Stimulated activated naive CD8-positive, alpha-beta T cell treated with anti-CD3 and anti-CD28 coated beads, Interleukin-15, Interleukin-2, amounts not matched to agents 100 ng/mL and 50 ng/mL, for 24 hours (primary cell): Measurements from ENCODE around the gene DLG2.

Experiments used
- H3K27ac Mint-ChIP-seq: one replicate; pipeline ENCODE4 v1.8.0; 2021; ENCODE audit warnings: mild to moderate bottlenecking, mixed read lengths
- H3K27me3 Mint-ChIP-seq: one replicate; pipeline ENCODE4 v1.8.0; 2021; ENCODE audit warnings: mixed read lengths
- H3K36me3 Mint-ChIP-seq: one replicate; pipeline ENCODE4 v1.8.0; 2021; ENCODE audit warnings: low read depth, mixed read lengths
- H3K4me1 Mint-ChIP-seq: one replicate; pipeline ENCODE4 v1.8.0; 2021; ENCODE audit warnings: low read depth, mixed read lengths
- H3K4me3 Mint-ChIP-seq: one replicate; pipeline ENCODE4 v1.8.0; 2021; ENCODE audit warnings: mild to moderate bottlenecking, mixed read lengths
- H3K9me3 Mint-ChIP-seq: one replicate; pipeline ENCODE4 v1.8.0; 2021; ENCODE audit warnings: mixed read lengths

DLG2 gene

DNA sequence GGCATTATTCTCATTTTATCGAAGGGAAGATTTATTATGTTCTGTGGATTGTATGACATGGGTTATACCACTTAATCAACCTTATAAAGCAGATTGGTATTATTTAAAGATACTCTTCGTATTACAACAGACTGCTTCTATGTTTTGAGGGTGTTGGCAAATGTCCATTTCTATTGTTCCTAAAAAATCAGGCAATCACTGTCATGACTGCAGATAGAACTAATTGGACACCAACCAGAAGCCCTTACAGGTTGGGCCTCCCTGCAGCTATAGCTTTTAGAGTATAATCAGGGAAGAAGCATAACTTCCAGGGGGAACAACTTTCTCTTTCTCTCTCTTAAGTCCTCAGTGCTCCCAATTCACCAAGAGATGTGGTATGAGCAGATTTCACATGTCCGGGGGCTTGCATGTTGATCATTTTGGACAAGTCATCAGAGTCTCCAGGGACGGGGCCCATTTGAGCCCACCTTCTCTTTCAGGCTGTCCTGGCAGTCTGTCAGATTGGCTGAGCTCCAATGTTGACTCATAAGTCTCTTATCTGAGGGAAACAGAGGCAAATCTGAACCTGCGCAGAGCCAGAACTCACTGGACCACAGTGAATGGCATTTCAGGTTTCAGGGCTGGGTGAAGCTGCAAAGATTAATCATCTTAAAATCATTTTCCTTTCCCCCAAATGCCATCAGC is 2077.0 kb downstream of the DLG2 start:
- peaks cover 4% of the 10 kb centered on the region for H3K9me3 Mint-ChIP-seq
- H3K27me3 Mint-ChIP-seq, result peaks cover 16% of the 10 kb centered on the region
- H3K4me3 Mint-ChIP-seq, result no peak overlapping the region
- no peaks in the 10 kb centered on the region for H3K4me1 Mint-ChIP-seq
- no peak overlapping the region for H3K27ac Mint-ChIP-seq
- H3K36me3 Mint-ChIP-seq, result no peaks in the 10 kb centered on the region

DNA sequence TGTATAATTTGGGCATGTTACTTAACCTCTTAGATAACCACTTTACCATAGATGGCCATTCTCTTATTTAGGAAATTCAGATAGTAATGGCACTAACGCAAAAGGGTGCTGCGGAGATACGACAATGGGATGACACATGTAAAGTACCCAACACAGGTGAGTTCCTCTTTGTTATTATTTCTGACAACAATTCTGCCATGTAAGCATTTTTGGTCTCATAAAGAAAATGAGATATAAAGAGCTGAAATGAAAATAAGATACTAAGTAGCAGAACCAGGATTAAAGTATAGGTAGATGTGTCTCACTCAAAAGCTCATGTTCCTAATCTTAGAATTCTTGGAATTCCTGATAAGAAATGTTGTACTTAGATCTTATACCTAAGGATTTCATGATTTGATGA is 2080.8 kb downstream of the DLG2 start:
- peaks cover 7% of the 10 kb centered on the region for H3K9me3 Mint-ChIP-seq
- peaks cover 23% of the 10 kb centered on the region for H3K4me1 Mint-ChIP-seq
- H3K27ac Mint-ChIP-seq, result no peak overlapping the region
- no peaks in the 10 kb centered on the region for H3K36me3 Mint-ChIP-seq
- H3K4me3 Mint-ChIP-seq, result no peak overlapping the region
- peaks cover 21% of the 10 kb centered on the region for H3K27me3 Mint-ChIP-seq

DNA sequence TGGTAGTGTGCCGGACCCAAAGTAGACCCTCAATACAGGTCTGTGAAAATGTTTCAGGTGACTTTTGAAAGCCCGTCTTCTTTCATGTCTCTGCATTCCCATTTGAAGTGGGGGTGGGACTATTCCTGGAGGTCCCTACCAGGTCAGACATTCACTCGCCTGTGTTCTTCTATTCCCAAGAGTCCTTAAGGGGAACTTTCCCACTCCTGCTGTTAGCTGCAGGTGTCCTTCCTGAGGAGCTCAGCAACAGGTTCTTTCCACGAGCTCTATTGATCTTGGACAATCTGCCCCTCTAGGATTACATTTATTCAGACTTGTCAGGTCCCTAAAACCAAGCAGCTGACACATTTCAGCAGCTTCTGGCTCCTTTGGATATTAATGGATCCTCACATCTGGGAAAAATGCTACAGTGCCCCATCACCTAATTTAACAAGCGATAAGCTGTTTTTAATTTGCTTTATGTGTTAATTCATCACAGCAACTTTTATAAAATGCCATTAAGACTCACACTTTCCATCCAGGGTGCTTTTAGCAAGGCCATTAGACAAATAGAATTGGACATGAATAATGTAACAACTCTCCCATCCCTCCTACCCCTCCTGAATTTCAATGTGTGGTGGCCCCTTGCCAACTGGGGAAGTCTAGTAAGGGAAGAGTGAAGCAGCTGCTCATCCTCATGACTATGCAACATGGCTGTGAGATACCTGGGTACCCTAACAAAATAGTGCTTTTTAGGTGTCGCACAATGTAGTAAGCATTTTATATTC is 2081.5 kb downstream of the DLG2 start:
- peaks cover 23% of the 10 kb centered on the region for H3K4me1 Mint-ChIP-seq
- H3K4me3 Mint-ChIP-seq, result no peak overlapping the region
- peaks cover 7% of the 10 kb centered on the region for H3K9me3 Mint-ChIP-seq
- no peak overlapping the region for H3K27ac Mint-ChIP-seq
- H3K36me3 Mint-ChIP-seq, result no peaks in the 10 kb centered on the region
- peaks cover 26% of the 10 kb centered on the region for H3K27me3 Mint-ChIP-seq

DNA sequence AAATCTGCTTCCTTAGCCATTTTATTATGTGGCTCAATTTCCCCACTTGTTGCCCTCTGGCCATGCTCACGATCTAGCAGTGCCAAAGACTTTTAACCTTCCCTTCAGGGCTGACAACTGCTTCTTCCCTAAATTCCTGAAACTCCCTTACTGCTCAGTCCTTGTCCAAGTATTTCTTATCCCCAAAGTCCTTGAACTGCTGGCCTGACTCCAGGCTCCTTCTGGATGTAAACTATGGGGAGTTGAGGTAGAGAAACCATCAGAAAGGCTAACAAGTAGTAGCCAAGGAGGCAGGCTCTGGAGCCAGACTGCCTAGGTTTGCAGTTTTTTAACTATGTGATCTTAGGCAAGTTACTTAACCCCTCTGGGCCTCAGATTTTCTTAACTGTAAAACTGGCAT is 2082.3 kb downstream of the DLG2 start:
- Mint-ChIP-seq H3K27ac (no peak overlapping the region), H3K9me3 (peaks cover 7% of the 10 kb centered on the region), H3K4me3 (no peak overlapping the region), H3K4me1 (peaks cover 23% of the 10 kb centered on the region), H3K36me3 (no peaks in the 10 kb centered on the region), H3K27me3 (peaks cover 26% of the 10 kb centered on the region)

DNA sequence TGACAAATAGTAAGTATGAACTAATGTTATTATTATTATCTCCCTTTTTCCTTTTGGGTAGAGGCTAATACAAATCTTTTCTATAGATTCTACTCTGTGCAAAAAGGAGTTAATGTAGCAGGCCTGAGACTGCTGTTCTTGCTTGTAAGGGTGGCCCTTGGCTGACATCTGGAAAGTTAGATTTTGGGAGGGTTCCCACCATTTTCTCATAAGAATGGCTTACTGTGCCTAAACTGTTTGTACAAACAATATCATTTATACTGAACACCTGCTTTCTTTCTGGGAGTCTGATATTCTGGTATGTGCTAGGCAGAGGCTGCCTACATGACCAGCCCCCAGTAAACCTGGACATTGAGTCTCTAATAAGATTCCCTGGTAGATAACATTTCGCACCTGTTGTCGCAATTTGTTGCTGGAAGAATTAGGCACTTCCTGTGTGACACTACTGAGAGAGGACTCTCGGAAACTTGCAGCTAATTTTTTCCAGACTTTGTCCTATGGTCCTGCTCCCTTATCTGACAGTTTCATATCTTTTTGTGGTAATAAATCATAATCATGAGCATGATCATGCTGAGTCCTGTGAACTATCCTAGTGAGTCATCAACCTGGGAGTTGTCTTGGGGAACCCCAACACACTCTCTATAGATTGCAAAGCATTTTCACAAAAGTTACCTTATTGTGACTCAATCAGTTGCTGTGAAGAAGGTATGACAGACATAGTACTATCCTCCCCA is 2083.3 kb downstream of the DLG2 start:
- Mint-ChIP-seq H3K4me1 (peaks cover 23% of the 10 kb centered on the region), H3K27me3 (peaks cover 26% of the 10 kb centered on the region), H3K4me3 (no peak overlapping the region)

DNA sequence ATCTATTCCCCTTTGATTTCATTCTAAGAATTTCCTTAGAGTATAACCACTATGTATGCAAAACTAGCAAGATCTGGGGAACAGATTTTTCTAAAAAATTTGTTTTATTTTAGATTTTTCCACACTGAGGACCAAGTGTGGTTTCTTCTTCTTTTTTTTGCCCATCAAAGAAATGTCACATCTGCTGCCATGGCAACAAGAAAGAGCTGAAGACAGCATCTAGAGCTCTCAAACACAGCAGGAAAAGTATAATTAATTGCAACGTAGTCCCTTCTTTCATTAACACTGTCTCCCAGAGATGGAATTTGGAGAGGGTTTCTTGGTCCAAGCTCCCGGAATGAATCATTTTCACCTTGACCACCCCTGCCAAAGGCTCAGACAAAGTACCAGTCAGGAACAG is 2084.3 kb downstream of the DLG2 start:
- Mint-ChIP-seq H3K4me1 (peaks cover 23% of the 10 kb centered on the region), H3K9me3 (peaks cover 4% of the 10 kb centered on the region), H3K4me3 (no peak overlapping the region), H3K27me3 (peaks cover 21% of the 10 kb centered on the region), H3K36me3 (no peaks in the 10 kb centered on the region), H3K27ac (no peak overlapping the region)

More for the DNA sequence above, 2083.3 kb downstream of the DLG2 start:
- peaks cover 7% of the 10 kb centered on the region for H3K9me3 Mint-ChIP-seq
- H3K36me3 Mint-ChIP-seq, result no peaks in the 10 kb centered on the region
- peak overlapping the region; percentile 17 for H3K27ac Mint-ChIP-seq

DNA sequence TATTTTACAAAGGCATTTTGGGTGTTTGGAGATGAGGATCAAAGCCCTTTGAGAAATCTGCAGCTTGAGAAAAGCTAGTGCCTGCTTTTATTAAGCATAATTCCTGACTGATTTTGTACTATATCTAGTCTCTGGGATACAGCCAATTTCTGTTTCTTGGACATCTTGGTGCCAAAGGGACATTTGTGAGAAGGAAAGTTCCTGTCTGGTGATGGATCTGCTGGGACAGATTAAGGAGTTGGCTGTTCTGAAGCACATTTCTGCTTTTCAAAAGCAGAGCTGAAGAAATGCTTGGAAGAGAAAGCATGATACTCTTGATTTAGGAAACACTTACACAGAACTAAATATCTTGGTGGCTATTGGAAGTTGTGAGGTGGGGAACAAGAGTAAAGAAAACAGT is 2086.4 kb downstream of the DLG2 start:
- H3K4me1 Mint-ChIP-seq, result peaks cover 23% of the 10 kb centered on the region
- H3K36me3 Mint-ChIP-seq, result no peaks in the 10 kb centered on the region
- H3K27ac Mint-ChIP-seq, result no peak overlapping the region

DNA sequence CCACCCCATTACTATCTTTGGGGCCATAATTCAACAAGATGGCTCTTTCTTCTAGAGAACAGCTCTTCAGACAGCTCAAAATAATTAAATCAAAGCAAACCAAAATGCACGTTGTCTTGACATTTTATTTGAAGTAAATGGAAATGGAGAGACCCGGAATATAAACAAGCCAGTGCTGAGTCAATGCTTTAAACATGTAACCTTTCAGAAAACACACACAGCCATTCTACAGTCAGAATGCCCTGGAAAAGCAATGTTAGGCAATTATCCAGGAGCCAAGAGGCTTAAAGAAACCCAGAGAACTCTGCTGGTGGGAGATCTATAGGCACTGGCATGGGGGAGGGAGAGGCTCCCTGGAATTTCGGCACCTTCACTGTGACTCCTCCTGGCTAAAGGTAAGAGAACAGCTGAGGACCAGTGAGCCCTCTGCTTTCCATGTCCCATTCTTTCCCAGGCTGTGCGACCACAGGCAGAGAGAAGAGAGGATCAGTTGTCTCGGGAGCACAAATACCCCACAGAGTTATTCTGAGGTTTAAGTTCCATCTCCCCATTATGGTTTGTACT is 2086.9 kb downstream of the DLG2 start:
- Mint-ChIP-seq H3K36me3 (no peaks in the 10 kb centered on the region), H3K4me1 (peaks cover 23% of the 10 kb centered on the region), H3K27me3 (peaks cover 17% of the 10 kb centered on the region), H3K27ac (no peak overlapping the region), H3K9me3 (peaks cover 4% of the 10 kb centered on the region), H3K4me3 (no peak overlapping the region)

More for the DNA sequence above, 2086.4 kb downstream of the DLG2 start:
- Mint-ChIP-seq H3K9me3 (peaks cover 4% of the 10 kb centered on the region), H3K27me3 (peaks cover 17% of the 10 kb centered on the region), H3K4me3 (no peak overlapping the region)

DNA sequence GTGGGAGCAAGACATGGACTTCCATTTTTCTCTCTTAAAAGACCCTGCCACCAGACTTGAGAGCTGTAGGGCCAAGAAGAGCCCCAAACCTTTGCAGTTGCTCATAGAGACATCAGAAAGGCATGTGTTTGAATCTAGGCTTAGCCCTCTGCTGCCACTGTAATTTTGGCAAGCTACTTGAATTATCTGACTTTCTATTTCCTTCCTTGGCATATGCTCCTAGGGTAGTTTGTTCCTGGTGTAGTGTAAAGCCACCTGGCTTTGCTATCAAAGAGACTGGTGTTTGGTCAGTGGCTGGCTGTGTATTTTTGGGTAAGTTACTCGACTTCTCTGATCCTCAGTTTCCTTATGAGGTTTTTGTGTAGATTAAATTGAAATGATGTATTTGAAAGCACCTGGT is 2088.9 kb downstream of the DLG2 start:
- H3K4me1 Mint-ChIP-seq, result peaks cover 7% of the 10 kb centered on the region
- H3K9me3 Mint-ChIP-seq, result no peaks in the 10 kb centered on the region
- H3K27ac Mint-ChIP-seq, result no peak overlapping the region
- peaks cover 22% of the 10 kb centered on the region for H3K27me3 Mint-ChIP-seq
- H3K4me3 Mint-ChIP-seq, result no peak overlapping the region
- no peaks in the 10 kb centered on the region for H3K36me3 Mint-ChIP-seq

DNA sequence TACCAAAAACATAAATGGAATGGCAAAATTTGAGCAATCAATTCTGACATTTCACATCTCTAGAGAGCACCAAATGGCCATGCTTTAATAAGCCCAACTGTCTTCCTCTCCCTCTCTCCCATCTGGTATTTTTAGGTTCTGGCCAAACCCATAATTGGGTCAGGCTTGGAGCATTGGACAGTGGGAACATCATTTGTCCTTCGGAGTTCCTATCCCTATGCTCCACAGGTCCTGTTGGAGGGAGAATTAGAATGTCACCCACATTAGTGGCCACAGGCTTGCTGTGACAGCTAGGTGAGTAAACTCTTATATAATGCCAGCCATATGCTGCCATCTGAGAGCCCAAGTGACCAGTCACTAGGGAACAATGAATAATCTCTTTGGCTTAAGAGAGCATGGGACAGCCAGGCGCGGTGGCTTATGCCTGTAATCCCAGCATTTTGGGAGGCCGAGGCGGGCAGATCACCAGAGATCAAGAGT is 2090.0 kb downstream of the DLG2 start:
- no peaks in the 10 kb centered on the region for H3K9me3 Mint-ChIP-seq
- H3K4me1 Mint-ChIP-seq, result no peaks in the 10 kb centered on the region
- H3K27me3 Mint-ChIP-seq, result peaks cover 30% of the 10 kb centered on the region
- no peak overlapping the region for H3K27ac Mint-ChIP-seq
- no peak overlapping the region for H3K4me3 Mint-ChIP-seq
- H3K36me3 Mint-ChIP-seq, result no peaks in the 10 kb centered on the region

DNA sequence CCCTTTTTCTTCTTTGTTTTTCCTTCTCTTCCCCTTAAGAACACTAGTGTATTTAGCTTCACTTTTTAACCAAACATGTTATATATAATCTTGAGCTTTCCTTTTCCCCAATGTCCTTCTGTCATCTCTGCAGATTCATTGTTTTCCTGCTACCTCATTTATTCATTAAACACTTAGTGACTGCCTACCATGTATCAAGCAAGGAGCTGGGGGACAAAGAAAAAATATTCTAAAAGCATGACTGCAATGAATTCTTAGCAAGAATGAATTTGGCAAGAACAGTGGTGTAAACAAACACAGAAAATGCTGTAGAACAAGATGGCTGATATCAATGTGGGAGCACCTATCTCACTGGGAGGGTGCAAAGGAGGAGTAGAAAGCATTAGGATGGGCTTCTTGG is 2094.0 kb downstream of the DLG2 start:
- Mint-ChIP-seq H3K4me1 (no peaks in the 10 kb centered on the region), H3K4me3 (no peak overlapping the region), H3K9me3 (no peaks in the 10 kb centered on the region), H3K36me3 (no peaks in the 10 kb centered on the region), H3K27me3 (peaks cover 26% of the 10 kb centered on the region), H3K27ac (no peak overlapping the region)

DNA sequence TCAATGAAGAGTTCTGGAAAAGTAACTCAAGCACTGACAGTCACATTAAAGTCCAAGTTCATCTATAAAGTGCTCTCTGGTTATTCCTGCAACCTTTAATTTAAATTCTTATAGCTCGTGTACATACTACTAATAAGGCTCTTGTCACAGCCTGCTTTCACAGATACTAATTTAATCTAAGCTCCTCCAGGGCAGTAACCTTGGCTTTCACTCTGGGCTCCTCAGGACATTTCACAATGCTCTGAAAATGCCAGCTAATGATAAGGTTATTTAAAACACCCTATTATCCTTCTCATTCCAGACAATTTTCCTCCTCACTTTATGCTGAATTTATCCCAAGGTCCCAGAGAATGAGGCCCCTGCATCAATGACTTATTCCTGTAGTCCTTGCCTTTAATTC is 2098.3 kb downstream of the DLG2 start:
- H3K27ac Mint-ChIP-seq, result no peak overlapping the region
- H3K9me3 Mint-ChIP-seq, result no peaks in the 10 kb centered on the region
- H3K4me3 Mint-ChIP-seq, result no peak overlapping the region
- no peaks in the 10 kb centered on the region for H3K36me3 Mint-ChIP-seq
- H3K4me1 Mint-ChIP-seq, result no peaks in the 10 kb centered on the region
- peaks cover 26% of the 10 kb centered on the region for H3K27me3 Mint-ChIP-seq

DNA sequence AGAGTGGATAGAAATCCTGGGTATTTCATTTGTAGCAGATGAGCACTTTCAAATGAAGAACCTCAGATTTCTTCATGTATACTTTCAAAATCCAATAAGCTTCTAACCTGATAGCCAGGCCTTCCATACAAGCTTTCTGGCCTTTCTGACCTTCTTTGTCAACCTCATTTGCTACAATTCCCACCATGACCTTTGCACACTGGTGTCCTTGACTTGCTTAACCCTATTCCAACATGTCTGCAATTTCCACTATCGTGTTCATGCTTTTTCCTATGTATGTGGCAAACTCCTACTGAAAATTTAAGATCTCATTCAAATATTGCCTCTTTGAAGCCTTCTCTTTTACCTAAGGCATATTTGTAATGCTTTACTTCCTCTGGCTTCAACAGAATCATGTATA is 2098.9 kb downstream of the DLG2 start:
- Mint-ChIP-seq H3K9me3 (no peaks in the 10 kb centered on the region), H3K4me3 (no peak overlapping the region), H3K27me3 (peaks cover 20% of the 10 kb centered on the region), H3K36me3 (no peaks in the 10 kb centered on the region), H3K27ac (no peak overlapping the region), H3K4me1 (no peaks in the 10 kb centered on the region)

DNA sequence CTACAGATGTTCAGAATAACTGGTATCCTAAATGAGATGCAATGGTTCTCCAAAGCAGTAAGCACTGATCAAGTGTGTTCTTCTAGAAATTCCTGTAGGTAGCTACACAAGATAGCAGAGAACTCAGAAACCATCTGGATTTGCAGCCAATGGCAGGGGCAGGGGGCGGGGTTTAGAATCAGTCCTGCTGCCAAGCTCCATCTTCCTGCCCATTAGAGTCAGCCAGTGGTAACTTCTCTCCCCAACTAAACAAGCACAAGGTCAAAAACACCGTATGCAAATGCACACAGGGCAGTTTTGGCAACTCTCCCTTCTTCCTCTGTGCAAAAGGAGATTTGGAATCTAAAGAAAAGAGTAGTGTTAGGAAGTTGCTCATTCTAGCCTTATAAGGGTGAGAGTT is 2103.5 kb downstream of the DLG2 start:
- no peaks in the 10 kb centered on the region for H3K36me3 Mint-ChIP-seq
- H3K4me3 Mint-ChIP-seq, result no peak overlapping the region
- no peaks in the 10 kb centered on the region for H3K4me1 Mint-ChIP-seq
- H3K27me3 Mint-ChIP-seq, result peaks cover 9% of the 10 kb centered on the region
- no peaks in the 10 kb centered on the region for H3K9me3 Mint-ChIP-seq
- H3K27ac Mint-ChIP-seq, result no peak overlapping the region

DNA sequence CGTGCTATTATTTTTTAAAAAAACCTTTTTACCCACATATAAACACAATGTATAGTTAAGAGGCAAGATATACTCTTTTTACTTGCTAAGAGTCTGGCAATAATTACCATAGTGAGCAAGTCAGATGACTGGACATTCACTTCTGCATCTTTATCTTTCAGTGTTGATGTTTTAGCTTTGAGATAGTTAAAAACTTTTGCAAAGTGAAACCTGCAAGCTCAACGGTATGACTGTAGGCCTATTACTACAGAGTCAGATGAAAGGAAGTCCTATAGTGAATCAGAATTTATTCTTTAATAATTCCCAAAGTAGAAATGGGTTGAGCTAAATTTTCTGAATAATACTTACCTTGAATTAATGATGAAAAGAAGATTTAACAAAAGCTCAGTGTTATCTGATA is 2104.2 kb downstream of the DLG2 start:
- peaks cover 4% of the 10 kb centered on the region for H3K27me3 Mint-ChIP-seq
- H3K4me1 Mint-ChIP-seq, result no peaks in the 10 kb centered on the region
- H3K4me3 Mint-ChIP-seq, result no peak overlapping the region
- no peaks in the 10 kb centered on the region for H3K9me3 Mint-ChIP-seq
- no peaks in the 10 kb centered on the region for H3K36me3 Mint-ChIP-seq
- no peak overlapping the region for H3K27ac Mint-ChIP-seq
